Measurements from ENCODE around the gene PLPPR2.

PLPPR2 gene

GRCh38 chr19:11364296-11364904 is 9.2 kb downstream of the PLPPR2 start:
- in situ Hi-C loops (cut with MboI; ENCODE audit: low pct_unique_long_range_greater_than_20kb, low sequenced_read_pairs, unreplicated experiment), result no loop called here
- TF ChIP-seq, protein P1, sequence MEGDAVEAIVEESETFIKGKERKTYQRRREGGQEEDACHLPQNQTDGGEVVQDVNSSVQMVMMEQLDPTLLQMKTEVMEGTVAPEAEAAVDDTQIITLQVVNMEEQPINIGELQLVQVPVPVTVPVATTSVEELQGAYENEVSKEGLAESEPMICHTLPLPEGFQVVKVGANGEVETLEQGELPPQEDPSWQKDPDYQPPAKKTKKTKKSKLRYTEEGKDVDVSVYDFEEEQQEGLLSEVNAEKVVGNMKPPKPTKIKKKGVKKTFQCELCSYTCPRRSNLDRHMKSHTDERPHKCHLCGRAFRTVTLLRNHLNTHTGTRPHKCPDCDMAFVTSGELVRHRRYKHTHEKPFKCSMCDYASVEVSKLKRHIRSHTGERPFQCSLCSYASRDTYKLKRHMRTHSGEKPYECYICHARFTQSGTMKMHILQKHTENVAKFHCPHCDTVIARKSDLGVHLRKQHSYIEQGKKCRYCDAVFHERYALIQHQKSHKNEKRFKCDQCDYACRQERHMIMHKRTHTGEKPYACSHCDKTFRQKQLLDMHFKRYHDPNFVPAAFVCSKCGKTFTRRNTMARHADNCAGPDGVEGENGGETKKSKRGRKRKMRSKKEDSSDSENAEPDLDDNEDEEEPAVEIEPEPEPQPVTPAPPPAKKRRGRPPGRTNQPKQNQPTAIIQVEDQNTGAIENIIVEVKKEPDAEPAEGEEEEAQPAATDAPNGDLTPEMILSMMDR (IDR thresholded peaks at IDR 0.05; ENCODE audit: extremely low read depth, insufficient read depth, missing control alignments), result no peak
- no peak for DNase-seq (ENCODE audit: low spot score)

GRCh38 chr19:11364935-11365334 is 9.7 kb downstream of the PLPPR2 start:
- in situ Hi-C loops (cut with MboI; ENCODE audit: low pct_unique_long_range_greater_than_20kb, low sequenced_read_pairs, unreplicated experiment), result no loop called here
- no peak for DNase-seq (ENCODE audit: low spot score)
- TF ChIP-seq, protein P1 (IDR thresholded peaks at IDR 0.05; ENCODE audit: extremely low read depth, insufficient read depth, missing control alignments), result no peak

DNA sequence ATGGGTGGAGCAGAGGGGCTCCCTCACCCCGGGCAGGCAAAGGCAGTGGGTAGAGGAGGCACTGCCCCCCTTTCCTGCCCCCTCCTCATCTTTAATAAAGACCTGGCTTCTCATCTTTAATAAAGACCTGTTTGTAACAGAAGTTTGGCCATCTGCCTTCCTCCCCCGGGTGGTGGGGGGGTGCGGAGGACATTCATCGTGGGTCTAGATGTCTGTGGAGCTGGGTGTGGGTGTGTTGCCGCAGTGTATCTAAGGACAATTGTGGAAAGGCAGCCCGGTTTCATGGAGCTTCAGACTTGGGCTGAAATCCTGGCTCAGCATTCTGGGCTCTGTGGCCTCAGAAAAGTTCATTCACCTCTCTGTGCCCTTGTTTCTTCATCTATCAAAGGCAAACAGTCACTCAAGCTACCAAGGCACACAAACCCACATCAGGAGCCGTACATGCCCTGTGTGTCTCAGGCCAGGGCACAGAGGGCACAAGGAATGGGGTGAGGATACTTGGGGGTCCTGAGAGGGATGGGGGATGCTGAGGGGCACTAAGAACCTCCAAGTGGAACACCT is 10.4 kb downstream of the PLPPR2 start:
- in situ Hi-C loops (cut with MboI; ENCODE audit: low pct_unique_long_range_greater_than_20kb, low sequenced_read_pairs, unreplicated experiment), result no loop called here
- no peak for DNase-seq (ENCODE audit: low spot score)
- TF ChIP-seq, protein P1 (IDR thresholded peaks at IDR 0.05; ENCODE audit: extremely low read depth, insufficient read depth, missing control alignments), result no peak

DNA sequence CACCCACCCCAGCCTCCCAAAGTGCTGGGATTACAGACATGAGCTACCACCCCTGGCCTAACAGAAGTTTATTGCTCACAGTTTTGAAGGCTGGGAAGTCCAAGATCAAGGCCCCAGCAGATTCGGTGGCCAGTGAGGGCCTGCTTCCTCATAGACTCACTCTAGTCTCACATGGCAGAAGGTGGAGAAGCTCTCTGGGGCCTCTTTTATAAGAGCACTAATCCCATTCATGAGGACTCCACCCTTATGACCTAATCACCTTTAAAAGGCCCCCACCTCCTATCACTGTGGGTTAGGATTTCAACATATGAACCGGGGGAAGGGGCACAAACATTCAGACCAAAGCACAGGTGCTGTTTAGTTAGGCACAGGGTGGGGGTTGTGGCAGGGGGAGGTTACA is 12.3 kb downstream of the PLPPR2 start:
- TF ChIP-seq, protein P1 (IDR thresholded peaks at IDR 0.05; ENCODE audit: extremely low read depth, insufficient read depth, missing control alignments), result no peak
- DNase-seq (ENCODE audit: low spot score), result no peak
- in situ Hi-C loops (cut with MboI; ENCODE audit: low pct_unique_long_range_greater_than_20kb, low sequenced_read_pairs, unreplicated experiment), result no loop called here

DNA sequence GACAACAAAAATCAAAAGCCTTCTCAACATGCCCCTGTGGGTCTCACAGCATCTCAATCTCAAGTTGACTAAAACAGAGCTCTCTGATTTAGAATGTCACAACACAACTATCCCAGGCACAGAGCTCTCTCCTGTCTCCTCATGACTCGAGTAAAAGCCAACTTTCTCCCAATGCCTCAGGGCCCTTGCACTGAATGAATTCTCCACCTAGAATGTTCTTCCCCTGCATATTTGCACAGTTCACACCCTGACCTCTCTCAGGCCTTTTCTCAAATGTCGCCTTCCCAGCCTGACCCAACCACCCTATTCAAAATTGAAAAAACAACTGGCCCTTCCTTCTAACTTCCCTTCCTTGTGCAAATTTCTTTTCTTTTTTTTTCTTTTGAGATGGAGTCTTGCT is 15.5 kb downstream of the PLPPR2 start:
- TF ChIP-seq, protein P1 (IDR thresholded peaks at IDR 0.05; ENCODE audit: extremely low read depth, insufficient read depth, missing control alignments), result no peak
- DNase-seq (ENCODE audit: low spot score), result no peak
- in situ Hi-C loops (cut with MboI; ENCODE audit: low pct_unique_long_range_greater_than_20kb, low sequenced_read_pairs, unreplicated experiment), result no loop called here

DNA sequence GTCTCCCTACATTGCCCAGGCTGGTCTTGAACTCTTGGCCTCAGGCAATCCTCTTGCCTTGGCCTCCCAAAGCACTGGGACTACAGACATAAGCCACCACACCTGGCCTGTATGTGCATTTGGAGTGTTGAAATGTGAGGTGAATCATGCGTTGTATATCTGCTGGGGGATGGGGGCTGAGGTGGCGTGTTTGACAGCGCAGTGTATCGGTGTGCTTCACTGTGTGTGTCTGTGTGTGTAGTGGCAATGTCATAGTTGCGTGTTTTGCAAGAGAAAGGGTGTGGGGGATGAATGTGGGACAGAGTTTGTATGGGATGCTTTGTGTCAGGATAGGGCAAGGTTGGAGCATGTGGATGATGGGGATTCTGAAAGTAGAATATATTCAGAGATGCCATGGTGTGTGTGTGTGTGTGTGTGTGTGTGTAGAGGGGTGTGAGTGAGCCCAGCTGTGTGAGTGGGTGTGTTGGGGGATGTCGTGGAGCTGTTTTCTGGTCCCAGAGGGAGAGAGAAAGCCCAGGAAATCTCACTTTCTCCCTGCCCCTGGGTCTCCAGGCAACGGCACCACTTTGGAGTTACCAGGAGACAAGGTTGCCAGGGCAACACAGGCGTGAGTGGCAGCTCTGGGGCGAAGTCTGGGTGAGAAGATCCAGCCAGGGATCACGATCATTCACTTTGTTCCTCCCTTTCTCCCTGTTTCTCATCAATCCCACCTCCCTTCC is 18.1 kb downstream of the PLPPR2 start:
- DNase-seq (ENCODE audit: low spot score), result no peak
- TF ChIP-seq, protein P1 (IDR thresholded peaks at IDR 0.05; ENCODE audit: extremely low read depth, insufficient read depth, missing control alignments), result no peak
- in situ Hi-C loops (cut with MboI; ENCODE audit: low pct_unique_long_range_greater_than_20kb, low sequenced_read_pairs, unreplicated experiment), result no loop called here

All from GM13977 (cell line).